Prostate gland (tissue), 2 donors: ENCODE results near the gene TRPC1. TPM values are rescaled to one million over a fixed set of nuclear protein-coding genes. Genes with fewer than 3 reads are reported as not detected.

Experiments used
- DNase-seq: peaks from one replicate; pipeline ENCODE4 v3.0.0-alpha.2; 2019; ENCODE audit warnings: low spot score
- H3K27ac ChIP-seq, 2 donors: fragments of 200-600 bp; sonication (generic); 2 replicates each; pipeline ENCODE4 v1.5.1; 2017 to 2019
- H3K27me3 ChIP-seq: fragments of 200-600 bp; sonication (generic); replicated peaks from 2 replicates; pipeline ENCODE4 v1.5.1; 2019; ENCODE audit not compliant: insufficient read depth
- H3K36me3 ChIP-seq, 2 donors: fragments of 200-600 bp; sonication (generic); 1 replicate in 1 of 2; 2 replicates in 1 of 2; pipeline versions ENCODE4 v1.5.1 to v1.8.1; 2017 to 2019
- H3K4me1 ChIP-seq: fragments of 200-600 bp; sonication (generic); replicated peaks from 2 replicates; pipeline ENCODE4 v1.5.1; 2019
- H3K4me3 ChIP-seq, 2 donors: fragments of 200-600 bp; sonication (generic); 2 replicates each; pipeline ENCODE4 v1.5.1; 2017 to 2019
- H3K9me3 ChIP-seq: fragments of 200-600 bp; sonication (generic); 2 replicates; pipeline ENCODE4 v1.5.1; 2017
- CTCF ChIP-seq, 4 experiments: fragments of 200-600 bp in 2 of 4; fragments of 450-650 bp in 2 of 4; sonication (generic) in 2 of 4; IDR thresholded peaks; 1 replicate in 3 of 4; 2 replicates in 1 of 4; pipeline ENCODE4 v1.5.1; 2016 to 2019; ENCODE audit warnings: antibody characterized with exemption in 4 of 4, mild to moderate bottlenecking in 2 of 4, moderate library complexity in 2 of 4
- POLR2A ChIP-seq: fragments of 450-650 bp; IDR thresholded peaks from one replicate; pipeline ENCODE4 v1.6.1; 2016; ENCODE audit warnings: antibody characterized with exemption, mild to moderate bottlenecking
- POLR2AphosphoS5 ChIP-seq: sonication (generic); formaldehyde crosslinking; IDR thresholded peaks from one replicate; pipeline ENCODE4 v1.6.1; 2017; ENCODE audit warnings: antibody characterized with exemption
- WGBS: methylation state at CpG from one replicate; pipeline ENCODE4 v1.1.5; 2018; 5-methylcytosine and 5-hydroxymethylcytosine counted together
- intact Hi-C: fragments of 100-400 bp; cut with DNase I; formaldehyde crosslinking; loops from one replicate; pipeline ENCODE4 v1.14.2; 2022
- total RNA-seq, 2 donors: library from RNA; depleted of rRNA; stranded (reverse); fragments of >200 nt; gene quantifications; one replicate each; pipeline ENCODE4 v1.1.0, GENCODE V29; 2016

The TRPC1 gene
- total RNA-seq, 2 donors from 2014 or later: 8.1 to 12.8 TPM

GRCh38 chr3:142809259-142809658 is 85.4 kb downstream of the TRPC1 start:
- no peak for DNase-seq
- WGBS: 84% methylated on average over 3 of the region's 3 CpGs
- Histone ChIP-seq H3K4me1 (no peaks in the 10 kb centered on the region), H3K4me3 (no peak overlapping the region), H3K36me3 (no peaks in the 10 kb centered on the region), H3K27ac (no peak overlapping the region), H3K27me3 (no peaks in the 10 kb centered on the region), H3K9me3 (no peaks in the 10 kb centered on the region)
- intact Hi-C loops: no loop called here
- TF ChIP-seq CTCF (IDR thresholded peaks at IDR 0.05) (no peak), POLR2A (no peak), POLR2AphosphoS5 (no peak)

GRCh38 chr3:142815803-142816202 is 92.0 kb downstream of the TRPC1 start:
- no peak overlapping the region for H3K27ac ChIP-seq
- intact Hi-C loops: no loop called here
- H3K27me3 ChIP-seq: no peaks in the 10 kb centered on the region
- no peak overlapping the region for H3K4me3 ChIP-seq
- no peak for DNase-seq
- no peaks in the 10 kb centered on the region for H3K4me1 ChIP-seq
- no peaks in the 10 kb centered on the region for H3K9me3 ChIP-seq
- WGBS: 92% methylated on average over 6 of the region's 6 CpGs
- no peak for TF ChIP-seq CTCF (IDR thresholded peaks at IDR 0.05)
- no peak for TF ChIP-seq POLR2A
- no peaks in the 10 kb centered on the region for H3K36me3 ChIP-seq

GRCh38 chr3:142817356-142817755 is 93.5 kb downstream of the TRPC1 start:
- H3K36me3 ChIP-seq: no peaks in the 10 kb centered on the region
- no peak for DNase-seq
- WGBS: 11% methylated on average over 1 of the region's 1 CpG
- no peak overlapping the region for H3K4me3 ChIP-seq
- H3K27me3 ChIP-seq: no peaks in the 10 kb centered on the region
- no peaks in the 10 kb centered on the region for H3K4me1 ChIP-seq
- H3K27ac ChIP-seq: no peak overlapping the region
- intact Hi-C loops: no loop called here
- no peaks in the 10 kb centered on the region for H3K9me3 ChIP-seq
- TF ChIP-seq POLR2AphosphoS5 (no peak), CTCF (IDR thresholded peaks at IDR 0.05) (no peak), POLR2A (no peak)

- Histone ChIP-seq H3K27me3 (no peaks in the 10 kb centered on the region), H3K4me3 (no peak overlapping the region), H3K36me3 (no peaks in the 10 kb centered on the region), H3K27ac (no peak overlapping the region), H3K4me1 (no peaks in the 10 kb centered on the region), H3K9me3 (no peaks in the 10 kb centered on the region)
- intact Hi-C loops: no loop called here
- 9% methylated on average over 7 of the region's 7 CpGs for WGBS
- no peak for TF ChIP-seq POLR2A
- no peak for TF ChIP-seq CTCF (IDR thresholded peaks at IDR 0.05)
- TF ChIP-seq POLR2AphosphoS5: no peak
- no peak for DNase-seq
Observed at GRCh38 chr3:142817897-142818296, 94.1 kb downstream of the TRPC1 start.

- Histone ChIP-seq H3K9me3 (no peaks in the 10 kb centered on the region), H3K27me3 (no peaks in the 10 kb centered on the region), H3K27ac (no peak overlapping the region), H3K4me1 (no peaks in the 10 kb centered on the region), H3K4me3 (no peak overlapping the region), H3K36me3 (no peaks in the 10 kb centered on the region)
- 50% methylated on average over 9 of the region's 9 CpGs for WGBS
- TF ChIP-seq POLR2AphosphoS5 (no peak), CTCF (IDR thresholded peaks at IDR 0.05) (no peak), POLR2A (no peak)
- peak; percentile 17 for DNase-seq
- intact Hi-C loops: no loop called here
Observed at GRCh38 chr3:142818651-142819050, 94.8 kb downstream of the TRPC1 start.
